PC-3 (cell line): Measurements from ENCODE around the gene LITAF.

ENCODE experiments used
- CTCF ChIP-seq: fragments of 300-600 bp; sonication (generic); conservative IDR thresholded peaks from 2 replicates; pipeline ENCODE4 v1.5.1; 2017; ENCODE audit warnings: antibody characterized with exemption, low read depth, mild to moderate bottlenecking, low read length
- EZH2 ChIP-seq: fragments of 300-600 bp; sonication (generic); IDR thresholded peaks from one replicate; pipeline ENCODE4 v1.6.1; 2017; ENCODE audit warnings: antibody characterized with exemption, mild to moderate bottlenecking, low read length; ENCODE audit not compliant: unreplicated experiment
- EZH2phosphoT487 ChIP-seq: fragments of 300-600 bp; sonication (generic); IDR thresholded peaks from 2 replicates; pipeline ENCODE4 v1.6.1; 2018; ENCODE audit warnings: mild to moderate bottlenecking, antibody characterized with exemption, low read length, borderline replicate concordance

DNA sequence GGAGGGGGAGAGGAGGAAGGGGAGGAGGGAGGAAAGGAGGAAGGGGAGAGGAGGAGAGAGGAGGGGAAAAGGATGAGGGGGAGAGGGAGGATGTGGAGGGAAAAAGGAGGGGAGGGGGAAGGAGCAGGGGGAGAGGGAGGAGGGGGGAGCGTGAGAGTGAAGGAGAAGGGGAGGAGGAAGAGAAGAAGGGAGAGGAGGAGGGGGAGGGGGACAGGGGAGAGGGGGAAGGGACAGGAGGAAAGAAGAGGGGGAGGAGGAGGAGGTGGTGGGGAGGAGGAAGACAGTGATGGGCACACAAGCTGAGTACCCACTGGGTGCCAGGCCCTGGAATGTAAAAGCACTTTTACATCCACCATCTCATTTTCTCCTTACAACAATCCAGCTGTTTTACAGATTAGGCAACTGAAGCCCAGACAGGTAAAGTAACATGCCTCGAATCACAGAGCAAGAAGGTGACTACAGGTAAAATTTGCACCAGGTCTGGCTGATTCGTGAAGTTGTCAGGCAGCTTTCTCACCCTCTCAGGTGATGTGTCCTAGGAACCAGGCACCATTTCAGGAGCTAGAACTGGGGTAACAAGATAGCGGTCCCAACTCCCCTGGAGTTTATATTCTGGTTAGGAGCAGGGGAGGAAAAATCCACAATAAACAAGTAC, 10.0 kb upstream of the LITAF start:
- TF ChIP-seq CTCF (no peak), EZH2phosphoT487 (no peak), EZH2 (no peak)
